Measurements from ENCODE around the gene SVEP1. TPM values are rescaled to one million over a fixed set of nuclear protein-coding genes. Genes with fewer than 3 reads are reported as not detected.

SVEP1 gene
- total RNA-seq, 1 donor from 2014 or later, result 8.8 TPM

GRCh38 chr9:110344821-110345220, 234.7 kb downstream of the SVEP1 start:
- H3K27me3 ChIP-seq (ENCODE audit: low read depth), result no peaks in the 10 kb centered on the region
- no peaks in the 10 kb centered on the region for H3K4me1 ChIP-seq
- H3K27ac ChIP-seq (replicated peaks), result no peak overlapping the region
- no peak for TF ChIP-seq CTCF (IDR thresholded peaks at IDR 0.05; ENCODE audit: borderline replicate concordance)
- no peaks in the 10 kb centered on the region for H3K36me3 ChIP-seq
- no peak overlapping the region for H3K4me3 ChIP-seq
- intact Hi-C loops (cut with micrococcal nuclease), result no loop called here
- H3K9me3 ChIP-seq (replicated peaks), result no peaks in the 10 kb centered on the region
- DNase-seq, result no peak

GRCh38 chr9:110343551-110343950, 236.0 kb downstream of the SVEP1 start:
- Histone ChIP-seq H3K27ac (replicated peaks) (no peak overlapping the region), H3K27me3 (ENCODE audit: low read depth) (no peaks in the 10 kb centered on the region)

GRCh38 chr9:110340306-110340705, 239.2 kb downstream of the SVEP1 start:
- no peak for TF ChIP-seq CTCF (IDR thresholded peaks at IDR 0.05; ENCODE audit: borderline replicate concordance)
- no peaks in the 10 kb centered on the region for H3K27me3 ChIP-seq (ENCODE audit: low read depth)
- no peak overlapping the region for H3K4me3 ChIP-seq
- intact Hi-C loops (cut with micrococcal nuclease), result no loop called here
- no peak for DNase-seq
- H3K36me3 ChIP-seq, result no peaks in the 10 kb centered on the region
- no peak overlapping the region for H3K27ac ChIP-seq (replicated peaks)
- H3K9me3 ChIP-seq (replicated peaks), result no peaks in the 10 kb centered on the region
- no peaks in the 10 kb centered on the region for H3K4me1 ChIP-seq

More at GRCh38 chr9:110343551-110343950, 236.0 kb downstream of the SVEP1 start:
- no peak for DNase-seq
- no peaks in the 10 kb centered on the region for H3K4me1 ChIP-seq
- H3K36me3 ChIP-seq, result no peaks in the 10 kb centered on the region
- intact Hi-C loops (cut with micrococcal nuclease), result no loop called here
- H3K9me3 ChIP-seq (replicated peaks), result no peaks in the 10 kb centered on the region
- no peak overlapping the region for H3K4me3 ChIP-seq
- no peak for TF ChIP-seq CTCF (IDR thresholded peaks at IDR 0.05; ENCODE audit: borderline replicate concordance)

- Histone ChIP-seq H3K4me1 (no peaks in the 10 kb centered on the region), H3K4me3 (no peak overlapping the region), H3K36me3 (no peaks in the 10 kb centered on the region), H3K27ac (replicated peaks) (no peak overlapping the region), H3K9me3 (replicated peaks) (no peaks in the 10 kb centered on the region), H3K27me3 (ENCODE audit: low read depth) (no peaks in the 10 kb centered on the region)
- no peak for TF ChIP-seq CTCF (IDR thresholded peaks at IDR 0.05; ENCODE audit: borderline replicate concordance)
- no peak for DNase-seq
- intact Hi-C loops (cut with micrococcal nuclease), result no loop called here
Measured at GRCh38 chr9:110338143-110338542, 241.4 kb downstream of the SVEP1 start.

GRCh38 chr9:110337727-110338126, 241.8 kb downstream of the SVEP1 start, which contains the start of gene TXNDC8:
Gene TXNDC8, minus strand, starts transcription at chr9:110337863.
- no peak for TF ChIP-seq CTCF (IDR thresholded peaks at IDR 0.05; ENCODE audit: borderline replicate concordance)
- no peak within 1 kb of the TSS for H3K27ac ChIP-seq (replicated peaks)
- H3K4me3 ChIP-seq, result no peak within 1 kb of the TSS
- H3K36me3 ChIP-seq, result no peaks in the 10 kb centered on the region
- no peak for DNase-seq
- no peaks in the 10 kb centered on the region for H3K27me3 ChIP-seq (ENCODE audit: low read depth)
- H3K4me1 ChIP-seq, result no peaks in the 10 kb centered on the region
- H3K9me3 ChIP-seq (replicated peaks), result no peaks in the 10 kb centered on the region
- intact Hi-C loops (cut with micrococcal nuclease), result no loop called here

GRCh38 chr9:110336363-110336762, 243.2 kb downstream of the SVEP1 start:
- no peaks in the 10 kb centered on the region for H3K9me3 ChIP-seq (replicated peaks)
- no peaks in the 10 kb centered on the region for H3K36me3 ChIP-seq
- H3K4me1 ChIP-seq, result no peaks in the 10 kb centered on the region
- intact Hi-C loops (cut with micrococcal nuclease), result no loop called here
- no peak for DNase-seq
- no peak overlapping the region for H3K4me3 ChIP-seq
- no peaks in the 10 kb centered on the region for H3K27me3 ChIP-seq (ENCODE audit: low read depth)
- no peak overlapping the region for H3K27ac ChIP-seq (replicated peaks)
- TF ChIP-seq CTCF (IDR thresholded peaks at IDR 0.05; ENCODE audit: borderline replicate concordance), result no peak

Data from left ventricle myocardium inferior (tissue), 1 donor.